ENCODE results near the gene MUC4.
"Not testable (repeated sequence)": the region's sequence is repeated elsewhere in the genome, so short reads cannot be mapped to it uniquely, and the experiment has no call there.

The MUC4 gene

DNA sequence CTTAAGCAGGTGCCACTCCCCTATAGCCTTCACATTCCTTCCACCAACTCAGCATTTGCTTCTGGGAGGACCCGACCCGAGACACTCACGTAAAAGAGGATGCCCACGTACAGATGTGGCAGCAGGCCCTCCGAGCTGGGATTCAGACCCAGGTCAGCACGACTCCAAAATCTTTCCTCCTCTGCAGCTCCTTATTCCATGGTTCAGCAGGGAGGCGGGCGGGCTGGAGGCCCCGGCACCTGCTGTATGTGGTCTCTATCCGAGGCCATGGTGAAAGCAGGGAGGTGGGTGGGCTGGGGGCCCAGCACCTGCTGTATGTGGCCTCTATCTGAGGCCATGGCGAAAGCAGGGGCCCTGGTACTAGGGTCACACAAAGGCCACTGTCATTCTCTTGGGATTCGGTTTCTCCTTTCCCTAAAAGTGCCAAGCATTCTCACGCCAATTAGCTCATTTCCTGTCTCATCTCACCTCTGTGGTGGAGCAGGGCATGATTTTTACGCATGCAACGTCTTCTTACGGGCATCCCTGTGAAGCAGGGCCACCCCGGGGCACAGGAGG is 5.9 kb upstream of the MUC4 start:
- Mint-ChIP-seq H3K4me1 (no peaks in the 10 kb centered on the region), H3K4me3 (no peak overlapping the region), H3K27ac (no peak overlapping the region), H3K27me3 (ENCODE audit: low read depth) (peaks cover 34% of the 10 kb centered on the region), H3K9me3 (no peaks in the 10 kb centered on the region), H3K36me3 (ENCODE audit: low read depth) (no peaks in the 10 kb centered on the region)
- TF ChIP-seq, protein P1, sequence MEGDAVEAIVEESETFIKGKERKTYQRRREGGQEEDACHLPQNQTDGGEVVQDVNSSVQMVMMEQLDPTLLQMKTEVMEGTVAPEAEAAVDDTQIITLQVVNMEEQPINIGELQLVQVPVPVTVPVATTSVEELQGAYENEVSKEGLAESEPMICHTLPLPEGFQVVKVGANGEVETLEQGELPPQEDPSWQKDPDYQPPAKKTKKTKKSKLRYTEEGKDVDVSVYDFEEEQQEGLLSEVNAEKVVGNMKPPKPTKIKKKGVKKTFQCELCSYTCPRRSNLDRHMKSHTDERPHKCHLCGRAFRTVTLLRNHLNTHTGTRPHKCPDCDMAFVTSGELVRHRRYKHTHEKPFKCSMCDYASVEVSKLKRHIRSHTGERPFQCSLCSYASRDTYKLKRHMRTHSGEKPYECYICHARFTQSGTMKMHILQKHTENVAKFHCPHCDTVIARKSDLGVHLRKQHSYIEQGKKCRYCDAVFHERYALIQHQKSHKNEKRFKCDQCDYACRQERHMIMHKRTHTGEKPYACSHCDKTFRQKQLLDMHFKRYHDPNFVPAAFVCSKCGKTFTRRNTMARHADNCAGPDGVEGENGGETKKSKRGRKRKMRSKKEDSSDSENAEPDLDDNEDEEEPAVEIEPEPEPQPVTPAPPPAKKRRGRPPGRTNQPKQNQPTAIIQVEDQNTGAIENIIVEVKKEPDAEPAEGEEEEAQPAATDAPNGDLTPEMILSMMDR (IDR thresholded peaks at IDR 0.05; ENCODE audit: unreplicated experiment in 3 of 3) = no peak

DNA sequence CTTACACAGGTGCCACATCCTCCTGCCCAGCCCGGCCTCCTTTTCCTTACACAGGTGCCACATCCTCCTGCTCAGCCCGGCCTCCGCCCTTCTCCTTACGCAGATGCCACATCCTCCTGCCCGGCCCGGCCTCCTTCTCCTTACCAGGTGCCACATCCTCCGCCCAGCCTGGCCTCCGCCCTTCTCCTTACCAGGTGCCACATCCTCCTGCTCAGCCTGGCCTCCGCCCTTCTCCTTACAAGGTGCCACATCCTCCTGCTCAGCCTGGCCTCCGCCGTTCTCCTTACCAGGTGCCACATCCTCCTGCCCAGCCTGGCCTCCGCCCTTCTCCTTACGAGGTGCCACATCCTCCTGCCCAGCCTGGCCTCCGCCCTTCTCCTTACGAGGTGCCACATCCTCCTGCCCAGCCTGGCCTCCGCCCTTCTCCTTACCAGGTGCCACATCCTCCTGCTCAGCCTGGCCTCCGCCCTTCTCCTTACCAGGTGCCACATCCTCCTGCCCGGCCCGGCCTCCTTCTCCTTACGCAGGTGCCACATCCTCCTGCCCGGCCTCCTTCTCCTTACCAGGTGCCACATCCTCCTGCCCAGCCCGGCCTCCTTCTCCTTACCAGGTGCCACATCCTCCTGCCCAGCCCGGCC is 4.7 kb upstream of the MUC4 start:
- not testable (repeated sequence) for H3K9me3 Mint-ChIP-seq; H3K4me3 Mint-ChIP-seq; H3K36me3 Mint-ChIP-seq (ENCODE audit: low read depth); H3K4me1 Mint-ChIP-seq; H3K27ac Mint-ChIP-seq
- H3K27me3 Mint-ChIP-seq (ENCODE audit: low read depth) = peaks cover 37% of the 10 kb centered on the region

DNA sequence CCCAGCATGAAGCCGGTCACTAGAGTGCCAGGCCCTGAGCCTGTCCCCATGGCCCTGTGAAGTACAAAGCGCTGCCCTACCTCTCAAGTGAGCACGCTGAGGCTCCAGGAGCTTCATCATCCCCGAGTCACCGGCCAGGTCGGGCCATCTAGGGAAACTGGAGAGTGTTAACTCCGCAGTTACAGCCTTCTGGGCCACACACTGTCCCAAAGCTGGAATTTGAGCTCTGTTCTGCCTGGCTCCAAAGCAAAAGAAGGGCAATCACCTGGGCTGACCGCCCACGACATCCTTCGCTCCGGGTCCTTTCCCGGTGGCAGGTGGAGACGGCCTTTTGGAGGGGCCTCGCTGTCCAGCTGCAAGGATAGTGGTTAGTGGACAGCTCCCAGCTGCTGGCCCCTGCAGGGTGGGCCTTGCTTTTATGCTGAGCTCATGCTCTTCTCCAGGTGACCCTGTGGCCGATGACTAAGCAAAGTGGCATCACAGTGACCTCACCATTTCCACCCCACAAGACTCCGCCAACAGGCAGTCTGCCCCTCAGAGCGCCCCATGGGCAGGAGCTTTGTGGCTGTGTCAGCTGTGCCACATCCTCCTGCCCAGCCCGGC is 3.5 kb upstream of the MUC4 start:
- TF ChIP-seq, protein P1 (IDR thresholded peaks at IDR 0.05; ENCODE audit: unreplicated experiment in 3 of 3) = no peak
- Mint-ChIP-seq H3K4me3 (no peak overlapping the region), H3K36me3 (ENCODE audit: low read depth) (no peaks in the 10 kb centered on the region), H3K27ac (no peak overlapping the region), H3K27me3 (ENCODE audit: low read depth) (peaks cover 44% of the 10 kb centered on the region), H3K4me1 (no peaks in the 10 kb centered on the region), H3K9me3 (no peaks in the 10 kb centered on the region)

DNA sequence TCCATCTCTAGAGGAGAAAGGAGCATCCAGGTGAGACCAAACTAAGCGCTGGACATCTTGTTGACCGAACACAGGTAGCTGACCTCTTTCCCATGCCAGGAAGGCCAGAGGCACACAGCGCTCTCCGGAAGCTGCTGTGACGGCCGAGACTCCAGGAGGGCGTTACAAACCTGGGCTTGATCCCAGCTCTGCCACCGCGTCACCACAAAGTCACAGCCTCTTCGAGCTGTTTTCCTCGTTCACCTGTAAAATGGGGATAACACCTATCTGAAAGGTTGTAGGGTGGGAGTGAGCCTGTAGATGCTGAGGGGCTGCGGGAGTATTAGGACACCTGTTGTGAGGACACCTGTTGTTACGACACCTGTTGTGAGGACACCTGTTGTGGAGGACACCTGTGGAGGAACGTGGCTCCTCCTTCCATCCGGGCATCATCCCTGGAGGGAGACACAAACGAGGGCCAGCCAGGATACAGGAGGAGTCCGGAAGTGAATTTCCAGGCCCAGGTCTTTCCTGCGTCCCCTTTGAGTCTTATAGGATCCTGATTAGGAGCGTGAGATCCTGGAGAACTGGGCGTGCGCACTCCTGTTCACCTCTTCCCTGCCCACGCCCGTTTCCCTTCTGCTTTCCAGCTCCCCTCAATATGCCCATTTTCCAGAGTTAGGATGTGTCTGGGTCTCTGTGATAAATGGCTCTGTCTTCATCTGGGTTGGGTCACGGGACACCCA is 2.3 kb upstream of the MUC4 start:
- peaks cover 47% of the 10 kb centered on the region for H3K27me3 Mint-ChIP-seq (ENCODE audit: low read depth)

DNA sequence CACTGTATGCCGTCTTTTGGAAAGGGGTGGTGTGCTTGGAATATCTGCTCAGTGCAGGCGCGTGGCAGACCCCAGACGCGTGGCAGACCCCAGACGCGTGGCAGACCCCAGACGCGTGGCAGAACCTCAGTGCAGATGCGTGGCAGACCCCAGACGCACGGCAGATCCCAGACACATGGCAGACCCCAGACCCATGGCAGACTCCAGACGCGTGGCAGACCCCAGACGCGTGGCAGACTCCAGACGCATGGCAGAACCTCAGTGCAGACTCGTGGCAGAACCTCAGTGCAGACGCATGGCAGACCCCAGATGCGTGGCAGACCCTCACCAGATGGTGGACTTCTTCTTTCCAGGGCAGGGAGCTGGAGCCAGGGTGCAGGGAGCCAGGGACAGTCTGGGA is 637 bp upstream of the MUC4 start:
- TF ChIP-seq, protein P1 (IDR thresholded peaks at IDR 0.05; ENCODE audit: unreplicated experiment in 3 of 3) = no peak
- Mint-ChIP-seq H3K36me3 (ENCODE audit: low read depth) (no peaks in the 10 kb centered on the region), H3K4me3 (no peak overlapping the region), H3K27me3 (ENCODE audit: low read depth) (peaks cover 54% of the 10 kb centered on the region), H3K9me3 (no peaks in the 10 kb centered on the region), H3K4me1 (no peaks in the 10 kb centered on the region), H3K27ac (no peak overlapping the region)

More for the DNA sequence above, 2.3 kb upstream of the MUC4 start:
- Mint-ChIP-seq H3K4me1 (no peaks in the 10 kb centered on the region), H3K27ac (no peak overlapping the region), H3K4me3 (no peak overlapping the region), H3K9me3 (no peaks in the 10 kb centered on the region), H3K36me3 (ENCODE audit: low read depth) (no peaks in the 10 kb centered on the region)
- TF ChIP-seq, protein P1 (IDR thresholded peaks at IDR 0.05; ENCODE audit: unreplicated experiment in 3 of 3) = no peak

DNA sequence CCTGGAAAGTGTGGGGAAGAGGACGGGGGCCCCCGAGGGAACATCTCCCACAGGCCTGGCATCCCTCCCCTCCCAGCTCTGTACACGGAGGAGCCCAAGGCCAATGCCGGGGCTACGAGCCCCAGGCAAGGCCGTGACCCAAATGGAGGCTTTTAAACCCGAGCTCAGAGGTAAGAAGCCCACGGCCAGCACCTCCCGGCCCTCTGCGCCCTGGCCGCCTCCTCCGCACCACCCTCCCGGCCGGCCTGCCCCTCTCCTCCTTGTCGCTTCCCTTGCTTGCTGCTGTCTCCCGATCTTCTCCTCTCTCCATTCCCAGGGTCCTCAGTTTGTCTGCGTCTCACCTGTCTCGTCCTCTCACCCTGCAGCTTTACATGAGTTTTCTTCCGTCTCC is 1.3 kb downstream of the MUC4 start:
- Mint-ChIP-seq H3K4me1 (peaks cover 8% of the 10 kb centered on the region), H3K27me3 (ENCODE audit: low read depth) (peaks cover 62% of the 10 kb centered on the region), H3K4me3 (no peak overlapping the region), H3K36me3 (ENCODE audit: low read depth) (no peaks in the 10 kb centered on the region), H3K9me3 (no peaks in the 10 kb centered on the region), H3K27ac (peak overlapping the region in 1 of 3 experiments; percentile 2)
- TF ChIP-seq, protein P1 (IDR thresholded peaks at IDR 0.05; ENCODE audit: unreplicated experiment in 3 of 3) = no peak
